ENCODE data around the gene C1orf52.

Gene C1orf52

DNA sequence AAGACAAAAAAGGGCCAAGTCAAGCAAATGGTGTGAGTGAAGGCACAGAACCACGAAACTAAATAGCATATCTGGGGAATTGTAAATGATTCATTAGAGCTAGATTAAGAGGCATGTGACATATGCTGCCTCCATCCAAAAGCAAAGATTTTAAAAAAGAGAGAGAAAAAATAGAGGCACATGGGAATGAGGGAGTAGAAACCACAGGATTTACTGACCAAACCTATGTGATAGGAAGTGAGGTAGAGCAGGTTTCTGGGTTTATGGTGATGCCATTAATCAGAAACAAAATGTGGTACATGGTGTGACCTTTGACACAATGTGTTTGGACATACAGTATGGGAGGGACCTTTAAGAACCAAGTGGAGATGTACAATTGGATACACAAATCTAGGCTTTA is 13.6 kb downstream of the C1orf52 start:
- TF ChIP-seq CTCF (IDR thresholded peaks at IDR 0.05; ENCODE audit: borderline replicate concordance, insufficient read depth, low read depth, low read length), result no peak
- no peak overlapping the region for H3K4me3 ChIP-seq (ENCODE audit: low read depth, low read length)

DNA sequence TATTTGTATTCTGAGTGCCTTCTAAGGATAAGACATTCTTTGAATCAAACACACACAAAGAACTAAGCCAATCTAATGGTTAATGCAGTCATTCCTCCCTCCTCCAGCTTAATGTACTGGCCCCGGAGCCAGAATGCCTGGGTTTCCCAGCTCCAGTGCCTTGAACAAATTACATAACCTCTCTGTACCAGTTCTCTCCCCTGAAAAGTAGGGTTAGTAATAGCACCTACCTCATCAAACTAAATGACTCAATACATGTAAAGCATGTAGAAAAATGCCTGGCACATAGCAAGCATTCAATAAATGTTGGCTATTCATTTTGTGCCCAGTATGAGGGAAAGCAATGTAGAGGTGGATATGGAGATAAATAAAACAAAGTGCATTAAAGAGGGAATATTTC is 14.0 kb downstream of the C1orf52 start:
- TF ChIP-seq CTCF (IDR thresholded peaks at IDR 0.05; ENCODE audit: borderline replicate concordance, insufficient read depth, low read depth, low read length), result no peak

GRCh38 chr1:85244271-85245061 is 15.0 kb downstream of the C1orf52 start:
- no peak for TF ChIP-seq CTCF (IDR thresholded peaks at IDR 0.05; ENCODE audit: borderline replicate concordance, insufficient read depth, low read depth, low read length)
- H3K4me3 ChIP-seq (ENCODE audit: low read depth, low read length), result no peak overlapping the region

More for the DNA sequence above, 14.0 kb downstream of the C1orf52 start:
- H3K4me3 ChIP-seq (ENCODE audit: low read depth, low read length), result no peak overlapping the region

- no peak overlapping the region for H3K4me3 ChIP-seq (ENCODE audit: low read depth, low read length)
- TF ChIP-seq CTCF (IDR thresholded peaks at IDR 0.05; ENCODE audit: borderline replicate concordance, insufficient read depth, low read depth, low read length), result no peak
These were observed 16.1 kb downstream of the C1orf52 start for GRCh38 chr1:85243372-85243771.

DNA sequence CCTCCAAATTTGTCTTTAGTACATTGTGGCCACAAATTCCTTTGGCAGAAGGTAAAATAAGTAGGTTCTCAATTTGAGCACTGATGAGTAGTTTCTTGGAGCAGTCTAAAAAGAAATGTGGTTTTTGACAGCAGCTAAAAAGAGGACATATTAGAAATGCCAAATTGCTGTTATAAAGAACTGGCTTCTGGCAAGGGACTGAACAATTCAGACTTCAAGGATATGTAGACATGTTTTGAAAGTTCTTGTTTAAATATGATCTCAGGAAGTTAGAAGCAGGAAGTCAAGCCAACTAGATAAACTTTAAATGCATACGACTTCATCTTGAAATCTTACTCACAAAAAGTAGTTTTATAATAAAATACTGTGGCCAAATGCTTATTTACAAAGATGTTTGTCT is 18.8 kb downstream of the C1orf52 start:
- TF ChIP-seq CTCF (IDR thresholded peaks at IDR 0.05; ENCODE audit: borderline replicate concordance, insufficient read depth, low read depth, low read length), result no peak
- H3K4me3 ChIP-seq (ENCODE audit: low read depth, low read length), result no peak overlapping the region

GRCh38 chr1:85240174-85240601 is 19.3 kb downstream of the C1orf52 start:
- H3K4me3 ChIP-seq (ENCODE audit: low read depth, low read length), result no peak overlapping the region
- TF ChIP-seq CTCF (IDR thresholded peaks at IDR 0.05; ENCODE audit: borderline replicate concordance, insufficient read depth, low read depth, low read length), result no peak

DNA sequence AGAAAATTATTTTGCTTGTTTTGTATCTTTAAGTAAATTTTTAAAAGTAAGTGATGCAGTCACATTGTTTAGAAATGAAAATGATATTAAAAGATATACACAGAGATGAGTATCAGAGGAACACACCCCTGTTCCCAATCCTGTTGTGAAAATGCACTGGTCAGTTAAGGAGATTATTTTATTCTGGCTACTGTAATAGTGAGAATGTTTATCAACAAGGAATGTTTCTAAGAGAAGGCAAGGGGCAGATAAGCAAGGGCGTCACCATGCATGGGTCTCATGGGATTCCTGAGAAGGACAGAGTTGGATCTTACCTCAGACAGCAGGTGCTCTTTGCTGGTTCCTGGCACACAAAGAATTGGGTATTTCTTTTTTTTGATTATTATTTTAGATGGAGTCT is 21.8 kb downstream of the C1orf52 start:
- no peak for TF ChIP-seq CTCF (IDR thresholded peaks at IDR 0.05; ENCODE audit: borderline replicate concordance, insufficient read depth, low read depth, low read length)
- no peak overlapping the region for H3K4me3 ChIP-seq (ENCODE audit: low read depth, low read length)

Data from GM12875 (cell line).